ENCODE measurements around the gene CNTN4. TPM values are rescaled to one million over a fixed set of nuclear protein-coding genes. Genes with fewer than 3 reads are reported as not detected.

The CNTN4 gene
- total RNA-seq, 1 donor, result 0.09 TPM

DNA sequence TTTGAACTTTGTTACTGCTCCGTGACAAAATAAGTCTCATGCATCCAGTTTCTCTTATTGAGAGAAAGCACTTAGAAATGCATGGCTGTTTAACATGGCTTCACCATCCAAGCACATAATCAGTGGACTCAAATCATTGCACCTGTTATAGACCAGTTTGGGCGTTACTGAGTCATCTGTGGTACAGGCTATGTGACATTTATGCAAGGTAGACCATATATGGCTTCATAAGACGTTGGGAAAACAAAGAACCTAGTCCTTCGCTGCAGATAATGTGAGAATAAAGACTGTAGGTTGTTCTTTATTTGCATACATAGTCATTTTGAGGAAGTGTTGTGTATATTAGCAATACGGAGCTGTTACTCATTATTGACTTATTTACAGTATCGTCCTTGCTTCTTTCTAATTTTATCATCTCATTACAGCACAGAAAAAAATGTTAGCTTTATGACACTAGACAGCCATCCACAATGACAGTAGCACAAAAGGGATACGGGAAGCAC is 636.8 kb downstream of the CNTN4 start:
- TF ChIP-seq, protein P1, sequence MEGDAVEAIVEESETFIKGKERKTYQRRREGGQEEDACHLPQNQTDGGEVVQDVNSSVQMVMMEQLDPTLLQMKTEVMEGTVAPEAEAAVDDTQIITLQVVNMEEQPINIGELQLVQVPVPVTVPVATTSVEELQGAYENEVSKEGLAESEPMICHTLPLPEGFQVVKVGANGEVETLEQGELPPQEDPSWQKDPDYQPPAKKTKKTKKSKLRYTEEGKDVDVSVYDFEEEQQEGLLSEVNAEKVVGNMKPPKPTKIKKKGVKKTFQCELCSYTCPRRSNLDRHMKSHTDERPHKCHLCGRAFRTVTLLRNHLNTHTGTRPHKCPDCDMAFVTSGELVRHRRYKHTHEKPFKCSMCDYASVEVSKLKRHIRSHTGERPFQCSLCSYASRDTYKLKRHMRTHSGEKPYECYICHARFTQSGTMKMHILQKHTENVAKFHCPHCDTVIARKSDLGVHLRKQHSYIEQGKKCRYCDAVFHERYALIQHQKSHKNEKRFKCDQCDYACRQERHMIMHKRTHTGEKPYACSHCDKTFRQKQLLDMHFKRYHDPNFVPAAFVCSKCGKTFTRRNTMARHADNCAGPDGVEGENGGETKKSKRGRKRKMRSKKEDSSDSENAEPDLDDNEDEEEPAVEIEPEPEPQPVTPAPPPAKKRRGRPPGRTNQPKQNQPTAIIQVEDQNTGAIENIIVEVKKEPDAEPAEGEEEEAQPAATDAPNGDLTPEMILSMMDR (IDR thresholded peaks at IDR 0.05; ENCODE audit: insufficient read depth, low read length), result no peak
- no peak for DNase-seq (ENCODE audit: low read depth)
- no peak overlapping the region for H3K4me3 ChIP-seq (ENCODE audit: low read depth, low read length)

DNA sequence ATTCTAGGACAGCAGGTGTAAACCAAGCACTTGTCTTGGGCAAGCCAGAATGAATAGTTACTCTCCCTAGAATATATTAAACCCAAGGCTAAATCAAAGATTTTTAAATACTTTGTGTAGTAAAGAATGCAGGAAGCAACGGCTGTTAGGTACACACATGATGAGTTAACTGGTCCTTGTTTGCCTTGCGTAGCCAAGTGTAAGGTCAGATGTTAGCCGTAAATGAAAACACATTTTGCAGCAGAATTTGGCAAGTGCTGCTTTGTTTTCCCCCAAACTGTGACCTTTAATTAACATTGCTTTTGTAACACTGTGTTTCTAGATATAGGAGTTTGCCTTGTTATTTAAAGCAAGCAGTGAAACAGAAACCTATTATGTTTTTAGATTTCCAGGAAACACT is 642.9 kb downstream of the CNTN4 start:
- TF ChIP-seq, protein P1 (IDR thresholded peaks at IDR 0.05; ENCODE audit: insufficient read depth, low read length), result no peak
- no peak overlapping the region for H3K4me3 ChIP-seq (ENCODE audit: low read depth, low read length)
- DNase-seq (ENCODE audit: low read depth), result no peak

DNA sequence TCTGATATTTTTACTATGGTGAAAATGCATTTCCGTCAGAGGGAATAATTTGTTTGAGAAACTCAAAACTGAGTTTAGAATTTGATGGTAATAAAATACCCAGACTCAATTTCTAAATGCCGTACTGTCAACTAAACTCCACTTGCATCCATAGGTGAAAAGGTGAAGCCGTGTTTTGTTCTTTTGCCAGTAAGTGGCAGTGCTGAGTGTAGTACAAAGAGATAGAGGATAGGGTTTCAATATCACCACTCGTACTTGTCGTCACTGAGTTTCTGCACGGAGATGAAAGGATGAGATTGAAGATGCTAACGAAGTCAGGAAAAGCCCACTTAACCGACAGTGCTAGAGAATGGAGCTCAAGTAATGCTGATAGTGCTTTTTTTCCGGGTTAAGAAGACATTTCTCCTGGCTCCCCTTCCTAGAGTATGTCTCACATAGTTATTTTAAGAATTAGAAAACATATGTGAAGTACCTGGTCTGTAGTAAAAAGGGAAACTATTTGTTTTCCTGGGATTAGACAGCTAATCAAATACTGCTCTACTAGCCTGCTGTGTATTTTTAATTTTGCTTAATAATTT is 666.4 kb downstream of the CNTN4 start:
- TF ChIP-seq, protein P1 (IDR thresholded peaks at IDR 0.05; ENCODE audit: insufficient read depth, low read length), result no peak
- DNase-seq (ENCODE audit: low read depth), result no peak

DNA sequence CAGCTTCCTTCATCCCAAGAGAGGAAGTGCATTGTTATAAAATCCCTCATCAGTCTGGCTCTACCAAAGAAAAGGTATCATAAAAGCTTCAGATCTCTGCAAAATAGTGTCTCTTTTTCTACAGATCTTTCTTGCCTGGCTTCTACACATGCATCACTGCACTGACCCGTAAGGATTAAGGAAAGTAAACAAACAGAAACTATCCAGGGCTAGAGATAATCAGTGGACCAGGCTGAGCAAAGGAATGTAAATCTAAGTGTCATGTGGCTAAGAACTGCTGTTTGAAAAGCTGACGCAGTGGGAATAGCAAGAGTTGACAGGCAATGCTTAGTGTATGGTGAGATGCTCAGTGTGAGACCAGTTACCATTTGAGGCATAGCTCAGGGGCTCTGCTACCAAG is 671.8 kb downstream of the CNTN4 start:
- TF ChIP-seq, protein P1 (IDR thresholded peaks at IDR 0.05; ENCODE audit: insufficient read depth, low read length), result no peak
- H3K4me3 ChIP-seq (ENCODE audit: low read depth, low read length), result no peak overlapping the region
- no peak for DNase-seq (ENCODE audit: low read depth)

More for the DNA sequence above, 666.4 kb downstream of the CNTN4 start:
- no peak overlapping the region for H3K4me3 ChIP-seq (ENCODE audit: low read depth, low read length)

DNA sequence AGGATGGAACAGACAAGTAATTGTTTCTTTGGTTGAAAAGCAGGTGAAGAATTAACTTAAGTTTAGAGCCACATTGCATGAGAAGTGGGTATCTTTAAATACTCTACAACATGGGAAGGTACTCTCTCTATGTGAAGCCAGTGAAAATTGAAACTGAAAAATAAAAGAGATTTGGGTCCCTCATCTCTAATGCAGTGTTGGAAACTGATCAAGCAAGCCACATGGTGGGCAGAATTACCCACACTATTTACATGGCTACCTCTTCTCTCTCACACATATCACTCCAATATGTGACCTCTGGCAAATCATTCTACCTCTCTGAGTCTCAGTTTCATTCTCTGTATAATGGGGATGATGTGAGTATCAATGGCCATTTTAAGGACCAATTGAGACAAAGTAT is 672.5 kb downstream of the CNTN4 start:
- DNase-seq (ENCODE audit: low read depth), result no peak
- H3K4me3 ChIP-seq (ENCODE audit: low read depth, low read length), result no peak overlapping the region
- TF ChIP-seq, protein P1 (IDR thresholded peaks at IDR 0.05; ENCODE audit: insufficient read depth, low read length), result no peak

DNA sequence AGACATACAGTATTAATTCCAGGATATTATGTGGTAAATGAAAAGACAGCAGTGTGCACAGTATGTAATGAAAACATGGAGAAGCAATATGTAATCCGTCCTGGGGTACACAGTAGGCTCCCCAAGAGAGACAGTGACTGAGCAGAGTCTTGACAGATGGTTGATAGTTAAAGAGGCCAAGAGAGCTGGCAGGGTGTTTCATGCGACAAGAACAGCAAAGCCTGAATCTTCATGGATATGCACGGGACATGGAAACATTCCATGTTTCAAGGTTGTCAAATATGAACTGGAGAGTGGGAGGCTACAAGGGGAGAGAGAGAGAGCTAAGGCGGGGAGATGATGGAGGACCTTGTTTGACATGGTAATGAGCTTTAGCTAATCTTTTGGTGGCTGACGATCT is 673.1 kb downstream of the CNTN4 start:
- no peak overlapping the region for H3K4me3 ChIP-seq (ENCODE audit: low read depth, low read length)
- no peak for DNase-seq (ENCODE audit: low read depth)
- TF ChIP-seq, protein P1 (IDR thresholded peaks at IDR 0.05; ENCODE audit: insufficient read depth, low read length), result no peak

DNA sequence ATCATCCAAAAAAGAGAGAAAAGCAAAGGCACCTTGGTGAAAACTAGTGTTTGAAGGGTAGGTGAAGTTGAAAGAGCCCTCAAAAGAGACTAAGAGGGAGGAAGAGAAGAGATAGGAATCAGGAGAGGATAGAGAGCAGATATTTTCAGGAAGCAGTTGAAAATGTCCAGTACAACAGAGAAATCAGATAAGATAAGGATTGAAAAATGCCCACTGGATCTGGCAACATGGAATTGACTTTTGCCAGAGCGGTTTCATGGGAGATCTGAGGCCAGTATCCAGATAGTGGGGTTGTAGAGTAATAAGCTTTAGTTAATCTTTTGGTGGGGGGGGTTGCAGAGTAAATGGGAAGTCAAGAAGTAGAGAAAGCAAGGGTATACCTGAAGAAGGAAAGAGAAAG is 674.1 kb downstream of the CNTN4 start:
- TF ChIP-seq, protein P1 (IDR thresholded peaks at IDR 0.05; ENCODE audit: insufficient read depth, low read length), result no peak
- DNase-seq (ENCODE audit: low read depth), result no peak
- H3K4me3 ChIP-seq (ENCODE audit: low read depth, low read length), result no peak overlapping the region

Measured in fibroblast of the aortic adventitia (primary cell).